ENCODE measurements around the gene TFIP11. TPM values are rescaled to one million over a fixed set of nuclear protein-coding genes. Genes with fewer than 3 reads are reported as not detected.

Gene TFIP11
- total and polyA plus RNA-seq, 2 of the 8 experiments (the other 6 are each of a cell fraction or from before 2014, with no cell fraction given) = 18.1 to 28.3 TPM

DNA sequence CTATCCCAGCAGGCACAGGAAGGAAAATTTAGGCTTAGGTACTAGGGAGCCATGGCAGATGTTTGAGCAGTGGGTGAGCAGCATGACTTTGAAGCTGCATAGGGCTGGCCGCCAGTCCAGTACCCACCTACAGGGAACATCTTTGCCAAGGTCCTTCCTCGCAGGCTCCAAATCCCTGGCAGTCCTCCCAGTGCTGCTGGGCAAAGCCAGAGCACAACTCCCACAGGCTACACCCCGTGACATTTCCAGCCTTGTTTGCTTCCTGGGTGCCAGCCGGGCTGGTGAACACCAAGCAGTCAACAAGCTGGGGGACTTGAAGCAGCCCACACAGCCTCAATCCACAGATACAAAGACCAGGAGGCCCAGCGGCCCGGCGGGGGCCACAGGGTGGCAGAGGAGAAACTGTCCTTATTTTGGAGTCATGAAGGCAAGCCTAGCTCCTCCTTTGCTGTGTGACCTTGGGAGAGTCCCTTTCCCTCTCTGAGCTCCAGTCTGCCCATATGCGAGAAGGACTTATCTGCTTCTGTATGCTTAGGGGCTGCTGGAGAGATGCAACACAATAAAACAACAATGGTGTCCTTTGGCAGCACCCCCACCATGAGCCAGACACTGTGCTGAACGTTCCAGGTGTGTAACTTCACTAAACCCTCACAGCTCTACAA is 49.6 kb upstream of the TFIP11 start:
- ChIA-PET CTCF (ENCODE audit: partially characterized antibody) (interaction anchor here (1.0 to 1.5 kb wide), 3 partner anchors 11 to 56 kb away, joined by 3 to 6 read pairs (median 6); partner anchors contain the start of gene CRYBB1), POLR2A (ENCODE audit: partially characterized antibody) (interaction anchor here (0.9 to 1.3 kb wide), 5 partner anchors 9 to 104 kb away, joined by 3 to 4 read pairs (median 3); partner anchors contain the start of gene MIAT)
- TF ChIP-seq SIX5 (IDR thresholded peaks at IDR 0.05; ENCODE audit: low read depth, low read length) (no peak), KDM1A (IDR thresholded peaks at IDR 0.05; ENCODE audit: borderline replicate concordance, low read length) (peak; percentile 81; the same call in 1 of the 2 replicates), HDAC2 (IDR thresholded peaks at IDR 0.05; ENCODE audit: borderline replicate concordance in 1 of 2, low read depth in 2 of 2, low read length in 2 of 2) (peak in 1 of 2 experiments; percentile 83; a peak in 1 of 4 replicates), HDAC6 (IDR thresholded peaks at IDR 0.05; ENCODE audit: low read depth, low read length) (no peak)
- no peak overlapping the region for H4K91ac ChIP-seq (replicated peaks; ENCODE audit: insufficient read length, low read length)
- no peak overlapping the region for H3K9ac ChIP-seq (replicated peaks in 1 of 4; ENCODE audit: extremely low read depth in 1 of 4, low read depth in 3 of 4, low read length in 3 of 4)
- H4K8ac ChIP-seq (ENCODE audit: extremely low read depth, insufficient read depth, low read length) = no peak overlapping the region
- H3K27ac ChIP-seq (ENCODE audit: low read depth, low read length) = no peak overlapping the region
- no peak overlapping the region for H2BK12ac ChIP-seq (ENCODE audit: low read depth, low read length)
- peaks cover 10 to 89% of the 10 kb centered on the region in 2 experiments; a peak in 3 of 4 replicates for H3K79me2 ChIP-seq (ENCODE audit: control insufficient read depth in 1 of 2, insufficient read depth in 2 of 2, low read length in 2 of 2)
- H4K5ac ChIP-seq (ENCODE audit: insufficient read length, low read depth, low read length) = no peak overlapping the region
- peaks cover 23% of the 10 kb centered on the region for H3K79me1 ChIP-seq (ENCODE audit: low read depth, low read length)
- 0 out of 2 replicates have a peak overlapping the region, but pooled peaks have one; percentile 20 for H2BK15ac ChIP-seq (ENCODE audit: low read length)
- H4K20me1 ChIP-seq (replicated peaks in 1 of 2; ENCODE audit: control insufficient read depth in 1 of 2, insufficient read depth in 2 of 2, low read length in 2 of 2) = peaks cover 2 to 14% of the 10 kb centered on the region in 2 experiments
- FAIRE-seq = no peak
- H2BK20ac ChIP-seq (ENCODE audit: low read length) = no peak overlapping the region
- H3K4ac ChIP-seq (replicated peaks; ENCODE audit: insufficient read length, low read depth, low read length) = no peak overlapping the region
- H3K4me1 ChIP-seq (replicated peaks in 1 of 4; ENCODE audit: control insufficient read depth in 3 of 4, insufficient read depth in 4 of 4, low read length in 3 of 4) = peaks cover 14 to 39% (median 25%) of the 10 kb centered on the region in 4 experiments
- WGBS, 2 experiments (ENCODE audit: extremely low coverage in 1 of 2, insufficient coverage in 1 of 2, insufficient read length in 1 of 2, insufficient replicate concordance in 2 of 2, low coverage in 1 of 2, low lambda C conversion rate in 2 of 2, missing lambda C conversion rate in 1 of 2) = 84% methylated on average over 9 of the region's 9 CpGs; no CpG with 5 or more reads in 1 of the 2 experiments
- H3K27me3 ChIP-seq (replicated peaks in 1 of 4; ENCODE audit: control insufficient read depth in 3 of 4, extremely low read depth in 1 of 4, insufficient read depth in 3 of 4, low read length in 3 of 4) = no peaks in the 10 kb centered on the region
- H3K14ac ChIP-seq (ENCODE audit: insufficient read length) = no peak overlapping the region
- H2BK5ac ChIP-seq (ENCODE audit: low read depth, low read length) = no peak overlapping the region
- no peak overlapping the region for H3K4me2 ChIP-seq (ENCODE audit: insufficient read depth in 1 of 2, low read depth in 2 of 2, low read length in 2 of 2)
- no peaks in the 10 kb centered on the region for H3K9me3 ChIP-seq (ENCODE audit: insufficient read depth in 2 of 2, low read depth in 1 of 2, low read length in 1 of 2)
- no peak overlapping the region for H2AK5ac ChIP-seq (ENCODE audit: low read depth, low read length)
- H3K56ac ChIP-seq (replicated peaks; ENCODE audit: insufficient read length, low read depth, low read length) = no peak overlapping the region
- H3K23me2 ChIP-seq (ENCODE audit: low read depth, low read length) = no peaks in the 10 kb centered on the region
- H3K36me3 ChIP-seq (ENCODE audit: control insufficient read depth in 2 of 4, insufficient read depth in 4 of 4, low read length in 3 of 4) = peaks cover 0 to 4% (median 0%) of the 10 kb centered on the region in 4 experiments; a peak in 1 of 8 replicates
- no peak for DNase-seq (ENCODE audit: low read depth in 1 of 2, low spot score in 2 of 2)
- H2BK120ac ChIP-seq (replicated peaks; ENCODE audit: low read depth, low read length) = no peak overlapping the region
- H3K23ac ChIP-seq (ENCODE audit: insufficient read length) = no peak overlapping the region
- no peak overlapping the region for H2AFZ ChIP-seq (ENCODE audit: low read length)
- H3K18ac ChIP-seq (ENCODE audit: extremely low read depth, low read length) = no peak overlapping the region
- no peak overlapping the region for H3K4me3 ChIP-seq (ENCODE audit: extremely low read depth in 1 of 4, insufficient read depth in 2 of 4, low read depth in 3 of 4, low read length in 4 of 4)
